SIG-M5 treated with dmso at 0.1 percent for 504 hours (cell line): ENCODE data around the gene FGD2.

ENCODE experiments used
- DNase-seq: peaks from one replicate; lab custom pipeline; 2025; ENCODE audit not compliant: unreplicated experiment; lab: John Stamatoyannopoulos, UW

Gene FGD2

GRCh38 chr6:37005061-37005810 lies at the start of gene FGD2:
Gene FGD2 (plus strand): TSS chr6:37005655. CDS start chr6:37005818, 163 bp downstream.
- peak; percentile 59 for DNase-seq

GRCh38 chr6:36955671-36956445 lies 49.6 kb upstream of the FGD2 start:
- DNase-seq = no peak

GRCh38 chr6:36956446-36956820 lies 49.0 kb upstream of the FGD2 start:
- DNase-seq = no peak

- DNase-seq = no peak
Measured at GRCh38 chr6:36957773-36958271, 47.6 kb upstream of the FGD2 start.

- no peak for DNase-seq
Measured at GRCh38 chr6:36958775-36959554, 46.5 kb upstream of the FGD2 start.

GRCh38 chr6:36959555-36960250 lies 45.8 kb upstream of the FGD2 start:
- no peak for DNase-seq

GRCh38 chr6:36961441-36962435 lies 43.7 kb upstream of the FGD2 start:
- no peak for DNase-seq

GRCh38 chr6:36962874-36963273 lies 42.6 kb upstream of the FGD2 start:
- DNase-seq = peak; percentile 96

- peak; percentile 16 for DNase-seq
Measured at GRCh38 chr6:36963451-36964290, 41.8 kb upstream of the FGD2 start.

GRCh38 chr6:36964349-36964748 lies 41.1 kb upstream of the FGD2 start:
- DNase-seq = no peak

- no peak for DNase-seq
Measured at GRCh38 chr6:36964908-36965307, 40.5 kb upstream of the FGD2 start.

- DNase-seq = no peak
Measured at GRCh38 chr6:36967301-36967700, 38.2 kb upstream of the FGD2 start.

GRCh38 chr6:36967757-36968156 lies 37.7 kb upstream of the FGD2 start:
- no peak for DNase-seq

- DNase-seq = no peak
Measured at GRCh38 chr6:36968266-36968977, 37.0 kb upstream of the FGD2 start.

- DNase-seq = no peak
Measured at GRCh38 chr6:36969240-36969691, 36.2 kb upstream of the FGD2 start.

GRCh38 chr6:36969988-36970891 lies 35.2 kb upstream of the FGD2 start:
- DNase-seq = no peak
